GM19438 (cell line): ENCODE data around the gene HBG1.
A peak's percentile ranks its signal among the peaks of the same experiment; 100 is the strongest.
"Not testable (repeated sequence)": the region's sequence is repeated elsewhere in the genome, so short reads cannot be mapped to it uniquely, and the experiment has no call there.

Experiments used
- ATAC-seq: cut with Tn5 transposase; IDR thresholded peaks from one replicate; pipeline ENCODE4 v1.9.1; 2021; ENCODE audit warnings: low read depth; ENCODE audit not compliant: unreplicated experiment

HBG1 gene

DNA sequence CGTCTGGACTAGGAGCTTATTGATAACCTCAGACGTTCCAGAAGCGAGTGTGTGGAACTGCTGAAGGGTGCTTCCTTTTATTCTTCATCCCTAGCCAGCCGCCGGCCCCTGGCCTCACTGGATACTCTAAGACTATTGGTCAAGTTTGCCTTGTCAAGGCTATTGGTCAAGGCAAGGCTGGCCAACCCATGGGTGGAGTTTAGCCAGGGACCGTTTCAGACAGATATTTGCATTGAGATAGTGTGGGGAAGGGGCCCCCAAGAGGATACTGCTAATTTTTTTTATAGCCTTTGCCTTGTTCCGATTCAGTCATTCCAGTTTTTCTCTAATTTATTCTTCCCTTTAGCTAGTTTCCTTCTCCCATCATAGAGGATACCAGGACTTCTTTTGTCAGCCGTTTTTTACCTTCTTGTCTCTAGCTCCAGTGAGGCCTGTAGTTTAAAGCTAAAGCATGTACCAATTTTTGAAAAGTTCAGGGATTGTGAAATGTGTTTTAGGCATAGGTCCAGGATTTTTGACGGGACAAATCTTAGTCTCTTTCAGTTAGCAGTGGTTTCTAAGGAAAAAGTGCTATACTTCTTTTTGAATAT, at the start of gene HBG1:
HBG1 (minus strand) TSS at position 51 of the 590 bp plus-strand sequence. CDS start 53 bp downstream, outside the sequence.
- not testable (repeated sequence) for ATAC-seq

DNA sequence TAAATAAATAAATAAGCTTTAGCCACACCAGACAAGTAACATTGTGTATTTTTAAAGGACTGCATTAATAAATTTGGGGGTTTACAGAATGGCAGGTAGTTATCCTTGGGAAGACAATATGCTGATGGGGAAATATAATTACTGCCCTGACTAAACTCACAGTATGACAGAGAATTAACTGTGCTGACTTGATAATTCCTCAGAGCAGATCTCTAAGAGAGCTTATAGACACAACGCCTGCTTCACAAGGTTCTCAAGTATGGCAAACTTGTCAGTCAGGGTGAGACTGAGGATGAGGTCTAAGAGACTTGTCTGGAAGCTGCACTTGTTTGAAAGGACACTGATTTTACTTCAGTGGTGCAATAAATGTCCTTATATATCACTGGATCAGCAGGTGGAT, 48.8 kb upstream of the HBG1 start:
- no peak for ATAC-seq

- no peak for ATAC-seq
Observed at GRCh38 chr11:5297721-5298323, 48.2 kb upstream of the HBG1 start.

- not testable (repeated sequence) for ATAC-seq
Observed at GRCh38 chr11:5294342-5294995, 44.8 kb upstream of the HBG1 start.

DNA sequence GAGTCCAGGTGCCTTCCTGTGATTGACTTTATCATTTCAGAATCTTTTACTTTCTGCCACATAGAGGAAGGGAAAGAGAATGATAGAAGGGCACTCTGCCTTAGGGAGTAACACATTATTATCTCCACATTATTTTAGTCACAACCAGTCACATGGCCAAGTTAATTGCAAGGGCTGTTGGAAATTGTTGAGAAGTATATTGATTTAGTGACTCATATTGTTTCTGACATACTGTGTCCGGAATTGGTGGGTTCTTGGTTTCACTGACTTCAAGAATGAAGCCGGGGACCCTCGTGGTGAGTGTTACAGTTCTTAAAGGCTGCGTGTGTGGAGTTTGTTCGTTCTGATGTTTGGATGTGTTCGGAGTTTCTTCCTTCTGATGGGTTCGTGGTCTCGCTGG, 43.4 kb upstream of the HBG1 start:
- no peak for ATAC-seq

DNA sequence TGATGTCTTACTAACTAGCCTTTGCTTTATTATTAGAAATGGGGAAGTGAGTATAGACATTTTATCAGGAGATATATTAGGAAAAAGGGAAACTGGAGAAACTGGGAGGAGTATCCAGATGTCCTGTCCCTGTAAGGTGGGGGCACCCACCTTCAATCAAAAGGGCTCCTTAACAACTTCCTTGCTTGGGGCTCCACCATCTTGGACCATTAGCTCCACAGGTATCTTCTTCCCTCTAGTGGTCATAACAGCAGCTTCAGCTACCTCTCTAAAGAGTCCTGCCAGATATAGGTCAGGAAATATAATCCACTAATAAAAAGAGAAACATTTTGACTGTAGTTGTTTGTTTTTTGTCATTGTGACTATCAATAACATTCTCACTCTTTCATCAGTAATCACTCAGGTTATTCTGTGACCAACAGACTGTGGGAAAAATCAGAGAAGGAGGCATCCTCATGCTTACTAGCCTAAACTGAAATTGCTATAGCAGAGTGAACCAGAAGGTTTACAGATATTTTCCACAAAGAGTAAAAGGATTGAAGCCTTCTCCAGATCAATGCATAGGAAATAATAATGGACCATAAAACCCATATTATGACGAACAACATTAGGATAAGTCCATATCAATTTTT, 41.7 kb upstream of the HBG1 start:
- peak; percentile 86 for ATAC-seq

- no peak for ATAC-seq
Observed at GRCh38 chr11:5290106-5290505, 40.4 kb upstream of the HBG1 start.

DNA sequence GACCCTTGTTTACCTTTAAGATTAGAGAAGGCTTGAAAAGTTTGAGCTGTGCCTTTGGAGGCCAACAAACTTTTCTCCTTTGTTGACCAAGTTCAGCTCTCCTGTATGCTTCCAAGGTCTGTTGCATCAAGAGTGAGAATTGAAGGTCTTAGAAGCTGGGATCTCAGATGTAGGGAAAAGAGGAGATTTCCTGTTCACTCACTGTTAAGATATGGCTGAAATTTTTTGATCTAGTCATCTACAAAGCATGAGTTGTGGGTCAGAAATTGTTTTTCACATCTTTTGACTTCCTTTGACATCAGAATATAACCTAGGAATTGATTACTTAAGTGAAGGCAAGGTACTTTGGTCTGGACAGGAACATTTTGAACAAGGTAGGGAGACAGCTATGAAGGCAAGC, 40.0 kb upstream of the HBG1 start:
- ATAC-seq, result no peak

DNA sequence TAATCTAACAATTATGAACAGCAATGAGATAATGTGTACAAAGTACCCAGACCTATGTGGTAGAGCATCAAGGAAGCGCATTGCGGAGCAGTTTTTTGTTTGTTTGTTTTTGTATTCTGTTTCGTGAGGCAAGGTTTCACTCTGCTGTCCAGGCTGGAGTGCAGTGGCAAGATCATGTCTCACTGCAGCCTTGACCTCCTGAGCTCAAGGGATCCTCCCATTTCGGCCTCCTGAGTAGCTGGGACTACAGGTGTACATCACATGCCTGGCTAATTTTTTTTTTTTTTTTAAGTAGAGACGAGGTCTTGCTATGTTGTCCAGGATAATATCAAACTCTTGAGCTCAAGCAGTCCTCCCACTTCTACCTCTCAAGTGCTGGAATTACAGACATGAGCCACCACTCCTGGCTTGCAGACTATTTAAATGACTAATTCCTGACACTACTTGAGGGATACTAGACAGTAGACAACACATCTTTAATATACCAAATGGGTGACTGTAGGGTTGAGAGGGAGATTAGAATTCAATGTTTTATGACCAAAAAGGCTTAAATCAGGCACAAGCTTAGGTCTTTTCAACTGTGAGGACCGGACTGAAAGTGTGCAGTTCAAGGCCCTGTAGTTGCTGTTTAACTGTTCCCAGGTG, 39.4 kb upstream of the HBG1 start:
- no peak for ATAC-seq

DNA sequence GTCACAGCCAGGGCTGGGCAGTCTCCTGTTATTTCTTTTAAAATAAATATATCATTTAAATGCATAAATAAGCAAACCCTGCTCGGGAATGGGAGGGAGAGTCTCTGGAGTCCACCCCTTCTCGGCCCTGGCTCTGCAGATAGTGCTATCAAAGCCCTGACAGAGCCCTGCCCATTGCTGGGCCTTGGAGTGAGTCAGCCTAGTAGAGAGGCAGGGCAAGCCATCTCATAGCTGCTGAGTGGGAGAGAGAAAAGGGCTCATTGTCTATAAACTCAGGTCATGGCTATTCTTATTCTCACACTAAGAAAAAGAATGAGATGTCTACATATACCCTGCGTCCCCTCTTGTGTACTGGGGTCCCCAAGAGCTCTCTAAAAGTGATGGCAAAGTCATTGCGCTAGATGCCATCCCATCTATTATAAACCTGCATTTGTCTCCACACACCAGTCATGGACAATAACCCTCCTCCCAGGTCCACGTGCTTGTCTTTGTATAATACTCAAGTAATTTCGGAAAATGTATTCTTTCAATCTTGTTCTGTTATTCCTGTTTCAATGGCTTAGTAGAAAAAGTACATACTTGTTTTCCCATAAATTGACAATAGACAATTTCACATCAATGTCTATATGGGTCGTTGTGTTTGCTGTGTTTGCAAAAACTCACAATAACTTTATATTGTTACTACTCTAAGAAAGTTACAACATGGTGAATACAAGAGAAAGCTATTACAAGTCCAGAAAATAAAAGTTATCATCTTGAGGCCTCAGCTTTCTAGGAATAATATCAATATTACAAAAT, 38.6 kb upstream of the HBG1 start:
- ATAC-seq, result no peak

DNA sequence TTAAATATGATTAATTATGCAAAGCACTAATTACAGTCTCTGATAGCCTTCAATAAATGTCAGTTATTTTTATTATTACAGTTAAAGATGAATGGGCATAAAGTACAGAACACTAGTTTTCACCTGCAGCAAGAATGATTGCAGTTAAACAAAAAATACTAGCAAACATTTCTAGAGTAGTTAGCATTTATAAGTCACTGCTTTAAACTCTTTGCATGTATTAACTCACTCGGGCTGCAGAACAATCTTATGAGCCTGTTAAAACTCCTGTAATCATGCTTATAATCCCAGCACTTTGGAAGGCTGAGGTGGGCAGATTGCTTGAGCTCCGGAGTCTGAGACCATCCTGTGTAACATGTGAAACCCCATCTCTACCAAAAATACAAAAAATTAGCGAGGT, 37.2 kb upstream of the HBG1 start:
- ATAC-seq, result no peak

GRCh38 chr11:5286351-5286750, 36.7 kb upstream of the HBG1 start:
- no peak for ATAC-seq

- no peak for ATAC-seq
Observed at GRCh38 chr11:5285703-5286340, 36.2 kb upstream of the HBG1 start.

- ATAC-seq, result no peak
Observed at GRCh38 chr11:5284637-5285036, 35.0 kb upstream of the HBG1 start.

DNA sequence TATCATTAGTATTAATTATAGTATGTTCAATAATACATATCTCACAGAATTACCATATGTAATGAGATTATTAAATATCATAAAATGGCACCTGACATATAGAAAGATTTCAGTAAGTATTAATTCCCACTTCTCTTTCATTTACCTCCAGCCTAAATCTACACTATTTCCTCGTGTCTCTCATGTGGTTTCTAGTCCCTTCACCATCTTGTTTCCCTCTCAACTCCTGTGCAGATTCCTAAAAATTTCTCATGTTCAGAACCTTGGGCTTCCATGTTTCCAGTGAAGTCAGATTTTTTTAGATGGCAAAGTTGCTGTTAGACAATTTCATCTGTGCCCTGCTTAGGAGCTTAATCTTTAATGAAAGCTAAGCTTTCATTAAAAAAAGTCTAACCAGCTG, 34.2 kb upstream of the HBG1 start:
- ATAC-seq, result no peak

- no peak for ATAC-seq
Observed at GRCh38 chr11:5283086-5283485, 33.4 kb upstream of the HBG1 start.

- ATAC-seq, result no peak
Observed at GRCh38 chr11:5282628-5283027, 33.0 kb upstream of the HBG1 start.

GRCh38 chr11:5281596-5281995, 31.9 kb upstream of the HBG1 start:
- no peak for ATAC-seq

- ATAC-seq, result peak; percentile 78
Observed at GRCh38 chr11:5280582-5281102, 31.0 kb upstream of the HBG1 start.
